Duodenal mucosa (tissue), 2 donors: Measurements from ENCODE around the gene MED27.

Experiments
- H3K27ac ChIP-seq: one replicate; pipeline ENCODE4 v1.7.0; 2013; ENCODE audit warnings: low read depth, low read length
- H3K27me3 ChIP-seq, 2 donors: one replicate each; pipeline ENCODE4 v1.7.0; 2013; ENCODE audit warnings: low read length in 2 of 2, control low read depth in 1 of 2; ENCODE audit not compliant: insufficient read depth in 2 of 2, control insufficient read depth in 1 of 2
- H3K36me3 ChIP-seq, 2 donors: one replicate each; pipeline ENCODE4 v1.7.0; 2013; ENCODE audit warnings: low read length in 2 of 2, control low read depth in 1 of 2; ENCODE audit not compliant: insufficient read depth in 2 of 2, control insufficient read depth in 1 of 2
- H3K4me1 ChIP-seq, 2 donors: one replicate each; pipeline ENCODE4 v1.7.0; 2013; ENCODE audit warnings: low read length in 2 of 2, control low read depth in 1 of 2; ENCODE audit not compliant: insufficient read depth in 2 of 2, control insufficient read depth in 1 of 2
- H3K4me3 ChIP-seq, 2 donors: one replicate each; pipeline ENCODE4 v1.7.0; 2013; ENCODE audit warnings: low read length in 2 of 2, low read depth in 1 of 2
- H3K9ac ChIP-seq, 2 donors: one replicate each; pipeline ENCODE4 v1.7.0; 2013; ENCODE audit warnings: low read length in 2 of 2, low read depth in 1 of 2
- H3K9me3 ChIP-seq, 2 donors: one replicate each; pipeline ENCODE4 v1.7.0; 2013; ENCODE audit warnings: low read length in 2 of 2, control low read depth in 1 of 2; ENCODE audit not compliant: control insufficient read depth in 1 of 2

Gene MED27

GRCh38 chr9:131836021-131836420, 243.6 kb downstream of the MED27 start:
- Histone ChIP-seq H3K9me3 (peaks cover 5 to 7% of the 10 kb centered on the region in 2 donors), H3K4me3 (no peak overlapping the region), H3K9ac (no peak overlapping the region), H3K36me3 (no peaks in the 10 kb centered on the region), H3K27me3 (peaks cover 0 to 2% of the 10 kb centered on the region in 2 donors), H3K27ac (no peak overlapping the region), H3K4me1 (peaks cover 0 to 6% of the 10 kb centered on the region in 2 donors)

GRCh38 chr9:131835151-131835910, 244.3 kb downstream of the MED27 start:
- peaks cover 0 to 6% of the 10 kb centered on the region in 2 donors for H3K4me1 ChIP-seq
- H3K27me3 ChIP-seq = peaks cover 0 to 2% of the 10 kb centered on the region in 2 donors
- peaks cover 5 to 7% of the 10 kb centered on the region in 2 donors for H3K9me3 ChIP-seq
- H3K9ac ChIP-seq = no peak overlapping the region
- H3K4me3 ChIP-seq = no peak overlapping the region
- H3K36me3 ChIP-seq = no peaks in the 10 kb centered on the region
- H3K27ac ChIP-seq = no peak overlapping the region

GRCh38 chr9:131834721-131835120, 244.9 kb downstream of the MED27 start:
- Histone ChIP-seq H3K36me3 (no peaks in the 10 kb centered on the region), H3K9ac (no peak overlapping the region), H3K27me3 (peaks cover 0 to 2% of the 10 kb centered on the region in 2 donors), H3K27ac (no peak overlapping the region), H3K4me3 (no peak overlapping the region), H3K4me1 (peaks cover 0 to under 1% of the 10 kb centered on the region in 2 donors), H3K9me3 (peaks cover 5 to 7% of the 10 kb centered on the region in 2 donors)

- H3K4me3 ChIP-seq = no peak overlapping the region
- no peak overlapping the region for H3K27ac ChIP-seq
- H3K36me3 ChIP-seq = no peaks in the 10 kb centered on the region
- H3K9ac ChIP-seq = no peak overlapping the region
- peaks cover 5 to 7% of the 10 kb centered on the region in 2 donors for H3K9me3 ChIP-seq
- peaks cover 0 to 2% of the 10 kb centered on the region in 2 donors for H3K27me3 ChIP-seq
- H3K4me1 ChIP-seq = no peaks in the 10 kb centered on the region
Observed at GRCh38 chr9:131833906-131834305, 245.8 kb downstream of the MED27 start.

- H3K4me1 ChIP-seq = no peaks in the 10 kb centered on the region
- peaks cover 5 to 7% of the 10 kb centered on the region in 2 donors for H3K9me3 ChIP-seq
- H3K27me3 ChIP-seq = peaks cover 0 to 2% of the 10 kb centered on the region in 2 donors
- no peak overlapping the region for H3K4me3 ChIP-seq
- H3K27ac ChIP-seq = no peak overlapping the region
- no peaks in the 10 kb centered on the region for H3K36me3 ChIP-seq
- no peak overlapping the region for H3K9ac ChIP-seq
Observed at GRCh38 chr9:131833083-131833482, 246.6 kb downstream of the MED27 start.

GRCh38 chr9:131831380-131832165, 248.1 kb downstream of the MED27 start:
- Histone ChIP-seq H3K27me3 (peaks cover 0 to 2% of the 10 kb centered on the region in 2 donors), H3K9me3 (peaks cover 5 to 7% of the 10 kb centered on the region in 2 donors), H3K4me3 (no peak overlapping the region), H3K27ac (no peak overlapping the region), H3K9ac (no peak overlapping the region), H3K36me3 (no peaks in the 10 kb centered on the region), H3K4me1 (no peaks in the 10 kb centered on the region)

- Histone ChIP-seq H3K4me3 (no peak overlapping the region), H3K4me1 (no peaks in the 10 kb centered on the region), H3K9ac (no peak overlapping the region), H3K9me3 (no peaks in the 10 kb centered on the region), H3K27ac (no peak overlapping the region), H3K36me3 (no peaks in the 10 kb centered on the region), H3K27me3 (peaks cover 0 to 2% of the 10 kb centered on the region in 2 donors)
Observed at GRCh38 chr9:131827821-131828369, 251.8 kb downstream of the MED27 start.

- Histone ChIP-seq H3K9ac (no peak overlapping the region), H3K36me3 (no peaks in the 10 kb centered on the region), H3K4me1 (no peaks in the 10 kb centered on the region), H3K27me3 (no peaks in the 10 kb centered on the region), H3K4me3 (no peak overlapping the region), H3K27ac (no peak overlapping the region), H3K9me3 (no peaks in the 10 kb centered on the region)
Observed at GRCh38 chr9:131826966-131827525, 252.6 kb downstream of the MED27 start.

- H3K27me3 ChIP-seq = no peaks in the 10 kb centered on the region
Observed at GRCh38 chr9:131826053-131826452, 253.6 kb downstream of the MED27 start.

More at GRCh38 chr9:131826053-131826452, 253.6 kb downstream of the MED27 start:
- Histone ChIP-seq H3K9me3 (no peaks in the 10 kb centered on the region), H3K4me3 (no peak overlapping the region), H3K9ac (no peak overlapping the region), H3K27ac (no peak overlapping the region), H3K36me3 (no peaks in the 10 kb centered on the region), H3K4me1 (no peaks in the 10 kb centered on the region)
